T47D (cell line): Measurements from ENCODE around the gene ZNF366.

Experiments
- DNase-seq, 2 experiments: peaks; one replicate each; pipeline versions ENCODE4 v3.0.0 to v3.0.0-alpha.2; 2011 to 2012; ENCODE audit warnings: low read depth in 1 of 2, low spot score in 1 of 2
- JUND ChIP-seq: IDR thresholded peaks from 2 replicates; pipeline ENCODE4 v1.6.1; 2012; ENCODE audit warnings: low read depth
- in situ Hi-C: cut with HindIII; loops from 2 replicates; pipeline ENCODE4 v1.10.0; 2016; ENCODE audit warnings: low sequenced_read_pairs, low pct_unique_long_range_greater_than_20kb

ZNF366 gene

DNA sequence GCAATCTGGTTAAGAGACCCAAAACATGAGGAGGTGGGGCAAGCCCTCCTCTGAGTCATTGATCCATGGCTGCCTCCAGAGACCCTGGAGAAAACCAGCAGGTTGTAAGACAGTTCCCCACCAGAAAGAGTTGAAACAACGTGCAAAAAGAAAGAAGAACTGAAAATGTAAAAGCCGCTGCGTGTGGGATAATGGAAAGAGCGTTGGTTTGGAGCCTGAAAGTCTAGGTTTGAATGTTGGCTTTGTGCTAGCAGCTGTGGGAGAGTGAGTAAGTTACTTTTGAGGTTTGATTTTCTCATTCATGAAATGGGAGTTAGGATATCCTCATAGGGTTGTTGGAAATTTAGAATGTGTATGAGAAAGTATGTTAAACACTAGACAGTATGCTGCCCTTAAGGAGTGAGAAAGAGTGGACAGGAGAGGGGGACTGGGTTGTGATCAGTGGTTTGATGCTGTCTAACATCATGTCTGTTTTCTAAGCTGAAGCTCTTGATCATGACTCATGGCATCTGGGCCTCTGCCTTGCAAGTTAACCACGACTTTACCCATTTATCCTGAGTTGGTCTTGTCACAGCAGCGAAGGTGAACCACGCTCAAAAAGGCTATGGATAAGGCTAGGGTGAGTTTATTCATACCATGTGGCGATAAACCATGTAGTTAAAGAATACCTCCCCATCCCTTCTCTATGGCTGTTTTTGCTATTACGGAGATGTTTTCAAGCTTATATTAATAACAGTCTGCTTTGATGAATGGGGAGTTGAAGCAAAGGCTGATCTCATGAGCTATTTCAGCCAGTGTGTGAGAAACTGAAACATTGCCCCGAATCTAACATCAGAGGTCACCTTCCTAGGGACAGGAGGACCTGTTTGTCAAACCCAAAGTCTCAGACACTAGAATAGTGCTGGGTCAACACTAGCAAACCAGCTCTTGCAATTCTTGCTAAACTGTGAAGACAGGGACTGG, 41.3 kb downstream of the ZNF366 start:
- in situ Hi-C loops = no loop called here
- no peak for TF ChIP-seq JUND
- no peak for DNase-seq

DNA sequence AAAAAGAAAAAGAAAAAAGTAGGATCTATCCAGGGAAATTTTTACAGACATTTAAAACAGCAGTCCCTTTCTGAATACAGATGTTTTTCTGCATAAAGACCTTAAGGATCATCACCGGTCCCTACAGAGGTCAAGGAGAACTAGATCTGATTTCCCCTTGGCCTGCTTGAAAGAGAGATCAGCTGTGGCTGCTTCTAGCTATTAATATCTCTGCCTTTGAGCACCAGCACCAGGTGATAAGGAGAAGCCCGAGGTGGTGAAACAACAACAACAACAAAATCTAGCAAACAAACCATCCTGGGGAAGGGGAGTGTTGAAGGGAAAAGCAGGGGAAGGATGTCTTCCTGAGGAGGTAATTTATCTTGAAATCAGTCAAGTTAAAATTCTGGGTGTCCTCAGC, 42.1 kb downstream of the ZNF366 start:
- DNase-seq = no peak
- no peak for TF ChIP-seq JUND
- in situ Hi-C loops = no loop called here

GRCh38 chr5:72464071-72464470, 43.1 kb downstream of the ZNF366 start:
- in situ Hi-C loops = no loop called here
- DNase-seq = no peak
- TF ChIP-seq JUND = no peak

DNA sequence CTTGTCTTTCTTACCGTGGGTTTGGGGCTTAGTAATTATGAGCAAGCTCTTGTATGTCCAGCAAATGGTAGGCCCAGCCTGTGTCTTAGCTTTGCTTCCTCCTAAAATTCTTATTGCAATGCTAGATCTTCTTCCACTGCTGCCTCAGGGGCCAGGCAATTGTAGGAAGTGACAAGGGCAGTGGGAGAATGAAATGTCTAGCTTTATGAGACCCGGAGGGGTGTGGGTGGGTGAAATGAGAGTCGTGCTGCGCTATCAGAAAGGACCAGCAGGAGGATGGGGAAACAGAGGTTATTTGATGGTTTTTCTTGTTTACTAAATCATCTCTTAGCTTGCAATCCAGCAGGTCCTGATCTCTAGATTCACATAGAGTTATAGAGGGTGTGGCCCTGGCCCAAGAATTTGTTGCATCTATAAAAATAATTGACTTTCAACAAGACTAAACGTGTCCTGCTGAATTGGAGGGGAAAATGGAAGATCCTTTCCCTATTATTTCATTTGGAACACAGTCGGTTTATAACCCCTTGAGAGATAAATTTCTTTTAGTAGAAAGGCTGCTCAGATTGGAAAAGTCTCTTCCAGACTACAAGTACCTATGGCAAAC, 43.7 kb downstream of the ZNF366 start:
- TF ChIP-seq JUND = no peak
- DNase-seq = no peak
- in situ Hi-C loops = no loop called here

GRCh38 chr5:72460413-72460812, 46.8 kb downstream of the ZNF366 start:
- TF ChIP-seq JUND = no peak
- in situ Hi-C loops = no loop called here
- DNase-seq = no peak

GRCh38 chr5:72459913-72460312, 47.3 kb downstream of the ZNF366 start:
- TF ChIP-seq JUND = no peak
- DNase-seq = no peak
- in situ Hi-C loops = no loop called here

- DNase-seq = no peak
- no peak for TF ChIP-seq JUND
- in situ Hi-C loops = no loop called here
These were observed 48.0 kb downstream of the ZNF366 start for GRCh38 chr5:72459089-72459661.

GRCh38 chr5:72458407-72458806, 48.8 kb downstream of the ZNF366 start:
- no peak for TF ChIP-seq JUND
- in situ Hi-C loops = no loop called here

GRCh38 chr5:72457491-72457890, 49.7 kb downstream of the ZNF366 start:
- in situ Hi-C loops = no loop called here
- DNase-seq = no peak

More at GRCh38 chr5:72458407-72458806, 48.8 kb downstream of the ZNF366 start:
- DNase-seq = no peak

DNA sequence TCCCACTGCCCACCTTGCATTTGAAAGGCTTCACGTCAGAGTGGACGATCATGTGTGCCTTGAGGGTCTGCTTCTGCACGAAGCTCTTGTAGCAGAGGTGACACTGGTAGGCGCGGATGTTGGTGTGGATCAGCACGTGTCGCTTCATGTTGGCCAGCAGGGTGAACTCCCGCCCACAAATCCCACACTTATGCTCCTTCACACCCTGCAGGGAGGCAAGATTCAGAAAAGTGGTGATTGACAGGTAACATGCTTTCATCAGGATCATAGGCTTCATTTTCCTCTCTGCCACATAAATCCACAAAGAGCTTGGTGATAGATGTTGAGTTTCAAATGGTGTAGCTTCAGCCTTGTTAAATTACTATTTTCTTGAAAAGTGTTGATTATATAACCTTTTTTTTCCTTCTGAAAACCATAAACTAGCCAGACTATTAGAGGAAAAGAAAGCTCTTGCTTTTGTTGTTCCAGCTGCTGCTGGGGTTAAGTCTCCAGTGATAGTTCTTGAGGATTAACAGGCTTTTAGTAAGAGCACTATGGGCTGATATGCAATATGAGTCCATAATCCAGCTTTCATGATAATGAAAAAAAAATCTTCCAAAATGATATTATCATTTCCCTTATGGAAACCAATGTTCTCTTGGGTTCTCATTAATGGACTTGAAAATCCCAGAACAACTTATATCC, 50.7 kb downstream of the ZNF366 start:
- TF ChIP-seq JUND = no peak
- in situ Hi-C loops = no loop called here
- no peak for DNase-seq

More at GRCh38 chr5:72457491-72457890, 49.7 kb downstream of the ZNF366 start:
- TF ChIP-seq JUND = no peak

- in situ Hi-C loops = no loop called here
- no peak for TF ChIP-seq JUND
These were observed 51.7 kb downstream of the ZNF366 start for GRCh38 chr5:72455476-72455875.

DNA sequence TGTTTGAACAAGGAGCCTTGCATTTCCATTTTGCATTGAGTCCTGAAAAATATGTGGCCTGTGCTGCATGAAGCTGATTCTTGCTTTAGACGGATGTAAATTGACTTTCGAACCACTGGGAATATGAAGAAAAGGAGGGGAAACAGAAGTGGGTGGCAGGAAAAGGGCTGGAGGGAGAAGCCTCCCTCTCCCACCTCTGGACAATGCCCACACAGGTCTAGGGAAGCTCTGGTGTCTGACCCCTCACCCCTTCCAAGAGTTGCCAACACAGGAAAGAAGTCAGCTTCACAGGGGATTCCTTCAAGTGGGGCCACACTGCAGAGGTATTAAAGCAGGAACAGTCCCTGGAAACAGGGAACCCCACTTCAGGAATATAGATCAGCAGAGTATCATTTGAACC, 52.2 kb downstream of the ZNF366 start:
- no peak for TF ChIP-seq JUND
- DNase-seq = no peak
- in situ Hi-C loops = no loop called here

More at GRCh38 chr5:72455476-72455875, 51.7 kb downstream of the ZNF366 start:
- no peak for DNase-seq

GRCh38 chr5:72453246-72453775, 53.9 kb downstream of the ZNF366 start:
- no peak for TF ChIP-seq JUND
- DNase-seq = no peak
- in situ Hi-C loops = no loop called here
